EH (cell line): ENCODE data around the gene PIRT.

Experiments
- DNase-seq: peaks from one replicate; pipeline ENCODE4 v3.0.0-alpha.2; 2015; ENCODE audit warnings: low read depth

PIRT gene

DNA sequence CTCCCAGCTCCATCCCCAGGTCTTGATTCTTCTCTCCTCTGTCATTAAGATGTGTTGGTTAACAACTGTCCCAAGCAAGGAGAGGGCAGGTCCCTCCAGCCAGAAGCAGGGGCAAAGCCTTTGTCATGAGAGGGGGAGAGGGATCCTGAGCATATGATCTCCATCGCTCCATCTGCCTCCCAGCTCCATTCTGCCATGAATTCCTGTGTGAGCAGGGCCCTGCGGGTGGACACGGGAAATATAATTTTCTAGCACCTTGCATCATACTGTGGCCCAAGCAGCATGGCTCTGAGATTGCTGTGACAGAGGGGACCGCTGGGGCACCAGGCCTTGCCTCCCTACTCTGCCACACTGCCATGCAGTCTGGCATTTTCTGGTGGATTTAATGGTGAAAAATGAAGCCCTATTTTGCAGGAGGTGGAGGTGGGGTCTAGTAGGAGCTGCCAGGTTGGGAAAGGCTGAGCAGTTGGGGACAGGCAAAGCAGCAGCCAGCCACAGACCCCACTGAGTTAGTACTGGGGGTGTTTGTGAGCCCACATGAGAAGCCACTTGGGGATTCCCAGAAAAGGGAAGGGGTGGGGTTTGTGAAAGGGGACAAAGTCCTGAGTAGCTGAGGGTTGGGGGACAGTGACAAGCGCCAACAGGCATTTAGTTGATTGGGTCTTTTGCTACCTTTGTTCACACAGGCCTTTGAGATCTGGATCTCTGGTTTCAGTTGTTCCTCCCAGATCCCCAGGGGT, 50.4 kb downstream of the PIRT start:
- no peak for DNase-seq

DNA sequence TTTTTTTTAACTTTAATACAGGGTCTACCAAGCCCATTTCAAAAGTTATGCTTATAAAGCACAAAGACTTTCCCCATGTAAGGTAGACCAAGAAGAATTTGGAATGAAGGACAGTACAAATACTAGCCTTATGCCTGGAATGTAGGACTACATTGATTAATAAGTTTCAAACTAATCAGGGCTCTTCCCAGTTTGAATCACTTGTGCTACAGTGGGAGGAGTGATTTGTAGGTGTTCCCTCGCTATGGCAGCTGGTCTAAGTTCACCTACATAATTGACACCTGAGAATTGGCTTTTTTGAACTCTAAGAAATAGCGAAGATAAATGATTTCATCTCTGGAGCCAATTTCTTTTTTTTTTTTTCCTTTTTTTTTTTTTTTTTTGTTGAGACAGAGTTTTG, 52.6 kb downstream of the PIRT start:
- no peak for DNase-seq

DNA sequence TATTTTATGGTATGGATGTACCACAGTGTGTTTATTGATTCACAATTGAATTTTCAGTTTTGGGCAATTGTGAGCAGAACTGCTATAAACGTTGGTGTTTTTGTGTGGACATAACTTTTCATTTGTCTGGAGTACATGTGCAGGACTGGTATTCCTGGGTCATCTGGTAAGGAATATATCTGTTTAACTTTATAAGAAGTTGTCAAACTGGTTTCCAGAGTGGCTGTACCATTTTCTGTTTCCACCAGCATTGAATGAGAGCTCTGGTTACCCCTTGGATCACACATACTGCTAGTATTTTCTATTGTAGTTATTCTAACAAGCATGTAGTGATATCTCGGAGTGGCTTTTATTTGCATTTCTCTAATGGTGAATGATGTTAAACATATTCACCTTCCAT, 58.3 kb downstream of the PIRT start:
- no peak for DNase-seq

DNA sequence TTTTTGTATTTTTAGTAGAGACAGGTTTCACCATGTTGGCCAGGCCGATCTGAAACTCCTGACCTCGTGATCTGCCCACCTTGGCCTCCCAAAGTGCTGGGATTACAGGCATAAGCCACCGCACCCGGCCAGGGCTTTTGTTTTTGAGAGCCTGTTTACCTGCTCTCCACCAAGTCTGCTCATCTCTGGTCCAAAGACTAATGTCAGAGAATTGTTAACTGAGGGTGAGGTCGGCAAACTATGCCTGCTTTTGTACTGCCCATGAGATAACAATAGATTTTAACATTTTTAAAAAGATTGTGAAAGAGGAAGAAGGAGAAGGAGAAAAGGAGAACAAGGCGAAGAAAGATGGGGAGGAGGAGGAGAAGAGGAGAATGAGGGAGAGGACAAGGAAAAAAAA, 60.0 kb downstream of the PIRT start:
- DNase-seq, result no peak

DNA sequence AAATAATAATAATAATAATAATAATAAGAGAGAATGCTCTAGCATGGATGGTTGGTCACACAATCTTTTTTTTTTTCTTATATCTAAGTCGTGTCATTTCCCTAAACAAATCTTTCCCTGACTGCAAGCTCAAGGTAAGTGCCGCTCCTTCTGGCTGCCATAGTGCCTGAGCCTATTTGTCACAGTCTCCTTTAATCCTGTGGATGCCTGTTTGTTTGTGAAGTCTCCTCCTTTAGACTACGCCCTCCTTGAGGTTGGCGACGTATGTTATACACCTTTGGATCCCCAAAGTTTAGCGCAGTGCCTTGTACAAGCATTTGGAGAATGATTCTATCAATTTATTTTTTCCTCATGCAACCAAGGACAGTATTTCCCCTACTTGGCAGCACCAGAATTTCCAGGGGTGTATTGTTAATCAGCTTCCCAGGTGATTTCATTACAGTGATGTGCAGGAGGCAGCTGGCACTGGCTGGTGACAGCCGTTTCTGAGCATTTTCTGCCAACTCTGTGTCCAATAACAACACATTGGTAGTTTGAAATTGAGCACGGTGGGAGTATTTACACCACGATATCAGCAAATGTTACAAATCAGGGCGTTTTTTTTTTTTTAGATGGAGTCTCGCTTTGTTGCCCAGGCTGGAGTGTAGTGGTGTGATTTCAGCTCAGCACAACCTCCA, 60.6 kb downstream of the PIRT start:
- no peak for DNase-seq

DNA sequence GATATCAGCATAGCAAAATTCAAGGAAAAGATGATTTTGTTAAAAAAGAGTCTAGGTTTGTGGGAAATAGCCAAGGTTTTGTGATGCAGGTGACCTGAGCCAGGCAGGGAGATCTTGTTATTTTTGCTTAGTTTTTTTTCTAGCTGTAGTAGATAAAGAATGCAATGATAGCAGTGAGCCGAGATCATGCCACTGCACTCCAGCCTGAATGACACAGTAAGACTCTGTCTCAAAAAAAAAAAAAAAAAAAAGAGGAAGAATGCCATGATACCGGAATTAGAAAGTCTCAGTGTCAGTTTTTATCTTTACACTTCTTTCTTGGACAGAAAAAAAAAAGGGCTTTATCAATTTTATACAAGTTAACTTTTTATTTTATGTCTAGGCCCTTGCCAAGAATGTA, 61.5 kb downstream of the PIRT start:
- DNase-seq, result no peak

DNA sequence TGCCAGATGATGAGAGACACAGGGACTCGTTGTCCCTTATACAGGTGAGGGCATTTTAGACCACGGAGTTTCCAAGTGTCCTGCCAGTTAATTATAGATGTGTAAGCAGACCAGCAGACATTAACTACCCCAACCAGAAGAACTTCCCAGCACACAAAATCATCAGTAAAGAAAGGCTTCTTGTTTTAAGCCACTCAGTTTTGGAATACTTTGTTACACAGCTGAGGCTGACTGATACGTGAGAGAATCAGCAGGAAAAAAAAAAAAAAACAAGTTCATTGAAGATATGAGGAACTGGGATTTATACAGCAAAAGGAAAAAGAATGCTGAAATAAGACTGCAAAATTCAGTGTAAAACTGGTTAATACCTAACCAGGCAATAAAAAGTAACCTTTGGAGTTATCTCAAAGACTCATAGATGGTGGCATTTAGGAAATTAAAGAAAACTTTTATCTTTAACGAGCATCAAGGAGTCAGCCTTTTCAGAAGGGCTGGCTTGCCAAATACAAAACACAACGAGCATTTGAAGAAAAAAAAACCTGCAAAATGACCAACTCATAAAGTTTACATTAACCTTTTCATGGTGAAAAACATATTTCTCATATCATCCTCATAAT, 62.0 kb downstream of the PIRT start:
- no peak for DNase-seq

DNA sequence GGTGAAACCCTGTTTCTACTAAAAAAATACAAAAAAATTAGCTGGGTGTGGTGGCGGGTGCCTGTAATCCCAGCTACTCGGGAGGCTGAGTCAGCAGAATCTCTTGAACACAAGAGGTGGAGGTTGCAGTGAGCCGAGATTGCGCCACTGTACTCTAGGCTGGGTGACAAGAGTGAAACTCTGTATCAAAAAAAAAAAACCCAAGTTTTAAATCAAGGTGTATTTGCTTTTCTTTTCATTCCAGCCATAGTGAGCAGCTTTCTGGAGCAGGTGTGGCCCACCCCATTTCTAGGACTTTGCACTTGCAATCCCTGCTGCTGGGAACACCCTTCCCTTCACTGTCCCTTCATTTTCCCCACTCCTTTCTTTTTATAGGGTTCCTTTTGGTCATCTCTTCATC, 62.8 kb downstream of the PIRT start:
- no peak for DNase-seq

DNA sequence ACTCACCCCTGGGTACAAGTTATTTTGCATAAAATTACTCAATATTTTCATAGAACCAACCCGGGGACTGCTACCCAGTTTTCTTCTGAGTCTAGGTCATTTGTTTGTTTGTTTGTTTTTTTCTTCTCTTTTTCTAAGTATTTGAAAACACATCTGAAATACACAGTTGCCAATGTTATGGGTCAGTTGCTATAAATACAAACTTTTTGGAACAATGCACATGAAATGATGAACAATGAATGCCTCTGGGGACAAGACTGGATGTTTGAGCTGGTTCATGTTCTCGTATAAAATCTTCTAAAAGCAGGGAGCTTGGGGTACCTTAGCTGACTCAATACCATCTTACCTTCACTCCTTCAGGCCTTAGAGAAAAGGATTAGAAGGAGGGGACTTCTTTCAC, 64.5 kb downstream of the PIRT start:
- DNase-seq, result no peak
